Measurements from ENCODE around the gene ARHGAP33.

GRCh38 chr19:35733180-35734125 is 41.9 kb upstream of the ARHGAP33 start:
- TF ChIP-seq CTCF (IDR thresholded peaks at IDR 0.05) (no peak), POLR2A (IDR thresholded peaks at IDR 0.05) (no peak), POLR2AphosphoS5 (IDR thresholded peaks at IDR 0.05) (no peak)
